GM12892 (cell line): Measurements from ENCODE around the gene TENM4.

Experiments
- POLR2A ChIP-seq: IDR thresholded peaks from 2 replicates; pipeline ENCODE4 v1.6.1; 2011; ENCODE audit warnings: low read depth, low read length, control low read depth
- POLR2AphosphoS5 ChIP-seq: IDR thresholded peaks from 2 replicates; pipeline ENCODE4 v1.6.1; 2011; ENCODE audit warnings: low read depth, low read length, control low read depth
- TAF1 ChIP-seq: IDR thresholded peaks from 2 replicates; pipeline ENCODE4 v1.6.1; 2011; ENCODE audit warnings: low read depth, mild to moderate bottlenecking, control low read depth, low read length, borderline replicate concordance

DNA sequence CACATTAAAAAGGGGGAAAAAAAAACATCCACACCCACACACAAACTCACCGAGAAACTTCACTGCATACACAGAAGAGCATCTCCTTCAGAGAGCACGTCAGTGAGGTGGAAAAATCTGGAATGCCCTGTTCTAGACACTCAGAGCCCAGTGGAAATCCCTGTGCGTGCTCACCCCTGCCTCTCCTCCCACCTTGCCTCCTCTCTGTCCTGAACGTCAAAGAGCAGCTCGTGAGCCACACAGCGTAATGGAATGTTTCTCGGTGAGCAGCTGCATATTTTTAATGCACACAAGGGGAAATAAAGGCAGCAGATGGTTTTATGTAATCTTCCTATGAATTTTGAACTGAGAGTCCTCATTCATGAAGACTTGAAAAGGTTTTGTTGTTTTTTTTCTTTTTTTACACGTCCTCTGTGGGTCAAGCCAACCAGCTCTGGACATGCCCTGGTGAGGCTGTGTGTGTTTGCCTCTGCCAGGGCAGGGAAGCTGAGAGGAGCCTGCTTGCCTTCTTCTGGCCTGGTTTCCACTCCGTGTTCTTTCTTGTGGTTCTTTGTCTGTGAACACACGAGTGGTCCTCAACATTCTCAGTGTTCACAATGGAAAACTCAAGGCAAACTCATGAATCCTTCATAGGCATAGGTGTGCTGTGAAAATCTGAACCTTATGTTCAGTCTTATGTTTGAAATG is 219.2 kb downstream of the TENM4 start:
- TF ChIP-seq POLR2AphosphoS5: no peak
- no peak for TF ChIP-seq POLR2A
- TF ChIP-seq TAF1: no peak
